IMR-90 (cell line): ENCODE measurements around the gene KXD1. TPM values are rescaled to one million over a fixed set of nuclear protein-coding genes. Genes with fewer than 3 reads are reported as not detected.
A peak's percentile ranks its signal among the peaks of the same experiment; 100 is the strongest.

Source experiments
- ATAC-seq: fragments of 200-7000 bp; cut with Tn5 transposase; 2 replicates; pipeline ENCODE4 v1.9.1; 2020; ENCODE audit warnings: low read depth, mild to moderate bottlenecking, moderate library complexity
- BruUV-seq: library from RNA; stranded (reverse); fragments of 400-500 nt; replicated peaks from 2 replicates; lab custom pipeline; 2021; lab: Mats Ljungman, UMichigan
- CTCF ChIA-PET: fragments of 300-600 bp; formaldehyde crosslinking; extraction: SDS; loops from one replicate; lab custom pipeline; 2021; ENCODE audit warnings: antibody characterized with exemption; lab: Yijun Ruan, JAX
- POLR2A ChIA-PET: fragments of 300-600 bp; sonication (Branson Sonifier 250); formaldehyde crosslinking; loops from one replicate; lab custom pipeline; 2022; ENCODE audit warnings: antibody characterized with exemption; ENCODE audit not compliant: unreplicated experiment; lab: Charles Lee
- DNase-seq: peaks from one replicate; pipeline ENCODE4 v3.0.0; 2013
- H2AFZ ChIP-seq: replicated peaks from 2 replicates; pipeline ENCODE3; 2013; ENCODE audit warnings: low read length, mild to moderate bottlenecking; ENCODE audit not compliant: poor library complexity
- H2AK5ac ChIP-seq: 2 replicates; pipeline ENCODE4 v1.6.1; 2013; ENCODE audit warnings: low read depth, low read length, inconsistent platforms
- H2AK9ac ChIP-seq: replicated peaks from 2 replicates; pipeline ENCODE3; 2013; ENCODE audit warnings: mild to moderate bottlenecking, low read depth, low read length, moderate library complexity; ENCODE audit not compliant: poor library complexity
- H2BK120ac ChIP-seq: 2 replicates; pipeline ENCODE4 v1.6.1; 2013; ENCODE audit warnings: low read depth, low read length, inconsistent platforms
- H2BK15ac ChIP-seq: 3 replicates; pipeline ENCODE4 v1.6.1; 2013; ENCODE audit warnings: low read depth, low read length, inconsistent platforms
- H2BK20ac ChIP-seq: 2 replicates; pipeline ENCODE4 v1.6.1; 2013; ENCODE audit warnings: low read depth, mild to moderate bottlenecking, inconsistent platforms, low read length, moderate library complexity
- H2BK5ac ChIP-seq: 2 replicates; pipeline ENCODE4 v1.6.1; 2013; ENCODE audit warnings: mild to moderate bottlenecking, low read depth, low read length, inconsistent platforms; ENCODE audit not compliant: poor library complexity, severe bottlenecking
- H3K14ac ChIP-seq: replicated peaks from 2 replicates; pipeline ENCODE4 v1.6.1; 2013; ENCODE audit warnings: low read depth, low read length, inconsistent platforms
- H3K18ac ChIP-seq: 2 replicates; pipeline ENCODE4 v1.6.1; 2013; ENCODE audit warnings: low read depth, low read length, control low read depth
- H3K23ac ChIP-seq: 2 replicates; pipeline ENCODE4 v1.6.1; 2013; ENCODE audit warnings: low read depth, low read length, inconsistent platforms
- H3K27ac ChIP-seq: 2 replicates; pipeline ENCODE4 v1.5.1; 2013; ENCODE audit warnings: mild to moderate bottlenecking, control low read depth, low read length; ENCODE audit not compliant: insufficient read depth
- H3K27me3 ChIP-seq: 2 replicates; pipeline ENCODE4 v1.6.1; 2013; ENCODE audit warnings: low read length; ENCODE audit not compliant: control insufficient read depth, insufficient read depth
- H3K36me3 ChIP-seq: 2 replicates; pipeline ENCODE4 v1.6.1; 2013; ENCODE audit warnings: low read length, mixed read lengths; ENCODE audit not compliant: control insufficient read depth, insufficient read depth
- H3K4ac ChIP-seq: 2 replicates; pipeline ENCODE4 v1.6.1; 2013; ENCODE audit warnings: low read depth, low read length, inconsistent platforms
- H3K4me1 ChIP-seq: 2 replicates; pipeline ENCODE4 v1.6.1; 2013; ENCODE audit warnings: low read length, mixed read lengths; ENCODE audit not compliant: control insufficient read depth, insufficient read depth
- H3K4me2 ChIP-seq: 2 replicates; pipeline ENCODE4 v1.6.1; 2013; ENCODE audit warnings: low read depth, mild to moderate bottlenecking, control low read depth, low read length, moderate library complexity
- H3K4me3 ChIP-seq: 2 replicates; pipeline ENCODE4 v1.5.1; 2013; ENCODE audit warnings: low read depth, mild to moderate bottlenecking, control low read depth, low read length, moderate library complexity; ENCODE audit not compliant: insufficient read depth
- H3K56ac ChIP-seq: 2 replicates; pipeline ENCODE4 v1.6.1; 2013; ENCODE audit warnings: low read length, inconsistent platforms; ENCODE audit not compliant: insufficient read depth; ENCODE audit errors: extremely low read depth
- H3K79me1 ChIP-seq, 2 experiments: 2 replicates each; pipeline ENCODE4 v1.6.1; 2013; ENCODE audit warnings: low read length in 2 of 2, inconsistent platforms in 1 of 2, low read depth in 1 of 2
- H3K9ac ChIP-seq: 2 replicates; pipeline ENCODE4 v1.6.1; 2013; ENCODE audit warnings: low read depth, low read length, control low read depth
- H3K9me1 ChIP-seq: 2 replicates; pipeline ENCODE4 v1.6.1; 2013; ENCODE audit warnings: low read length, inconsistent platforms; ENCODE audit not compliant: insufficient read depth
- H3K9me3 ChIP-seq: 2 replicates; pipeline ENCODE4 v1.6.1; 2013; ENCODE audit warnings: low read length; ENCODE audit not compliant: control insufficient read depth, insufficient read depth
- H4K20me1 ChIP-seq: 2 replicates; pipeline ENCODE4 v1.6.1; 2013; ENCODE audit warnings: low read length, inconsistent platforms; ENCODE audit not compliant: insufficient read depth
- H4K5ac ChIP-seq: 2 replicates; pipeline ENCODE4 v1.6.1; 2013; ENCODE audit warnings: mild to moderate bottlenecking, low read depth, low read length, control low read depth
- H4K8ac ChIP-seq, 2 experiments: 2 replicates each; pipeline ENCODE4 v1.6.1; 2013; ENCODE audit warnings: low read depth in 2 of 2, low read length in 2 of 2, control low read depth in 1 of 2, inconsistent platforms in 1 of 2
- H4K91ac ChIP-seq: 2 replicates; pipeline ENCODE4 v1.6.1; 2013; ENCODE audit warnings: low read depth, low read length, inconsistent platforms; ENCODE audit not compliant: insufficient read depth
- BHLHE40 ChIP-seq: fragments of 150-350 bp; IDR thresholded peaks from 2 replicates; pipeline ENCODE4 v1.6.1; 2016; ENCODE audit warnings: mild to moderate bottlenecking, low read depth, low read length
- MXI1 ChIP-seq: IDR thresholded peaks from 2 replicates; pipeline ENCODE4 v1.6.1; 2012; ENCODE audit warnings: low read depth, mild to moderate bottlenecking, low read length, moderate library complexity, borderline replicate concordance
- RFX5 ChIP-seq: IDR thresholded peaks from 2 replicates; pipeline ENCODE4 v1.8.0; 2012; ENCODE audit warnings: low read depth, mild to moderate bottlenecking, low read length, moderate library complexity
- WGBS, 2 experiments: methylation state at CpG; one replicate each; pipeline versions ENCODE4 v1.1.5 to v1.1.7; 2013; ENCODE audit warnings: missing lambda C conversion rate in 2 of 2; ENCODE audit not compliant: insufficient read length in 1 of 2; ENCODE audit errors: extremely low coverage in 2 of 2; 5-methylcytosine and 5-hydroxymethylcytosine counted together
- dilution Hi-C: fragments of 300-500 bp; cut with HindIII; formaldehyde crosslinking; loops from one replicate; pipeline ENCODE4 v1.14.3; 2018; ENCODE audit warnings: low sequenced_read_pairs; ENCODE audit not compliant: unreplicated experiment
- in situ Hi-C: fragments of 300-500 bp; cut with MboI; formaldehyde crosslinking; loops from 3 replicates; pipeline ENCODE4 v1.14.3; 2019; ENCODE audit warnings: low sequenced_read_pairs, inconsistent platforms, mixed read lengths
- intact Hi-C: fragments of 100-400 bp; cut with micrococcal nuclease; formaldehyde crosslinking; loops from 2 replicates; pipeline ENCODE4 v1.10.0; 2022
- polyA plus RNA-seq, 3 experiments: library from polyadenylated mRNA; depleted of rRNA; stranded (reverse); fragments of >200 nt; gene quantifications; 2 replicates each; pipeline ENCODE4 v1.2.3, GENCODE V29; 2012; ENCODE audit warnings: low replicate concordance in 1 of 3
- total RNA-seq: library from RNA; depleted of rRNA; stranded (reverse); fragments of >200 nt; gene quantifications from 2 replicates; pipeline ENCODE4 v1.2.3, GENCODE V29; 2012

Gene KXD1
- total and polyA plus RNA-seq, 2 of the 4 experiments (the other 2 are of a cell fraction), result 66.7 to 196 TPM

- no peak overlapping the region for H2AK5ac ChIP-seq
- TF ChIP-seq MXI1 (no peak), RFX5 (no peak), BHLHE40 (no peak)
- no peaks in the 10 kb centered on the region for H3K9me3 ChIP-seq
- H3K4me2 ChIP-seq, result no peak overlapping the region
- H3K56ac ChIP-seq, result no peak overlapping the region
- H3K14ac ChIP-seq, result no peak overlapping the region
- no peak overlapping the region for H2BK20ac ChIP-seq
- peaks cover 0 to 20% of the 10 kb centered on the region in 2 experiments; a peak in 2 of 4 replicates for H3K79me1 ChIP-seq
- no peak overlapping the region for H3K23ac ChIP-seq
- H3K4me1 ChIP-seq, result peaks cover 2% of the 10 kb centered on the region; the same call in 1 of the 2 replicates
- peaks cover 9% of the 10 kb centered on the region for H3K9me1 ChIP-seq
- in situ Hi-C loops (no loop called here), intact Hi-C loops (no loop called here), dilution Hi-C loops (no loop called here)
- H2AFZ ChIP-seq, result peak overlapping the region; percentile 15
- no peak overlapping the region for H2AK9ac ChIP-seq
- no peak overlapping the region for H2BK120ac ChIP-seq
- BruUV-seq, result no TSS peak
- peaks cover 18% of the 10 kb centered on the region for H4K20me1 ChIP-seq
- no peak overlapping the region for H3K27ac ChIP-seq
- no peak overlapping the region for H2BK5ac ChIP-seq
- H4K8ac ChIP-seq, result no peak overlapping the region
- CTCF ChIA-PET, result no interaction called here
- no peak overlapping the region for H3K4ac ChIP-seq
- WGBS, 2 experiments, result 92% methylated on average over 6 of the region's 9 CpGs; no CpG with 5 or more reads in 1 of the 2 experiments
- H3K9ac ChIP-seq, result no peak overlapping the region
- no peak for DNase-seq
- no peak overlapping the region for H2BK15ac ChIP-seq
- no peak overlapping the region for H3K4me3 ChIP-seq
- no peaks in the 10 kb centered on the region for H3K27me3 ChIP-seq
- ATAC-seq, result no peak
- no peak overlapping the region for H4K91ac ChIP-seq
- POLR2A ChIA-PET, result no interaction called here
- H3K18ac ChIP-seq, result no peak overlapping the region
- no peak overlapping the region for H4K5ac ChIP-seq
- H3K36me3 ChIP-seq, result no peaks in the 10 kb centered on the region
Observed at GRCh38 chr19:18523841-18524240, 33.8 kb upstream of the KXD1 start.
